H9 (cell line): Measurements from ENCODE around the gene HHIP. TPM values are rescaled to one million over a fixed set of nuclear protein-coding genes. Genes with fewer than 3 reads are reported as not detected.

ENCODE experiments used
- DNase-seq: peaks from one replicate; pipeline ENCODE4 v3.0.0-alpha.2; 2017
- H2AFZ ChIP-seq: one replicate; pipeline ENCODE4 v1.6.1; 2013; ENCODE audit warnings: mild to moderate bottlenecking, low read length, control low read depth, moderate library complexity
- H2AK5ac ChIP-seq: 2 replicates; pipeline ENCODE4 v1.6.1; 2013; ENCODE audit warnings: low read length, control low read depth, mixed read lengths; ENCODE audit not compliant: insufficient read length
- H2BK120ac ChIP-seq: one replicate; pipeline ENCODE4 v1.6.1; 2013; ENCODE audit warnings: low read depth, mild to moderate bottlenecking, low read length, control low read depth, inconsistent platforms; ENCODE audit not compliant: poor library complexity, severe bottlenecking
- H2BK12ac ChIP-seq: 2 replicates; pipeline ENCODE4 v1.6.1; 2013; ENCODE audit warnings: low read length, control low read depth, mixed read lengths, low read depth; ENCODE audit not compliant: insufficient read length
- H2BK15ac ChIP-seq: 2 replicates; pipeline ENCODE4 v1.6.1; 2013; ENCODE audit warnings: low read depth, low read length, control low read depth
- H2BK20ac ChIP-seq: one replicate; pipeline ENCODE4 v1.6.1; 2013; ENCODE audit warnings: low read depth, mild to moderate bottlenecking, low read length, control low read depth, inconsistent platforms; ENCODE audit not compliant: poor library complexity, severe bottlenecking
- H2BK5ac ChIP-seq: 2 replicates; pipeline ENCODE4 v1.6.1; 2013; ENCODE audit warnings: low read length, control low read depth, mixed read lengths; ENCODE audit not compliant: insufficient read length
- H3K14ac ChIP-seq: 2 replicates; pipeline ENCODE4 v1.6.1; 2013; ENCODE audit warnings: low read length, control low read depth; ENCODE audit not compliant: insufficient read depth
- H3K18ac ChIP-seq: 2 replicates; pipeline ENCODE4 v1.6.1; 2013; ENCODE audit warnings: low read depth, mild to moderate bottlenecking, mixed read lengths, low read length, control low read depth; ENCODE audit not compliant: insufficient read length
- H3K23ac ChIP-seq: 2 replicates; pipeline ENCODE4 v1.6.1; 2013; ENCODE audit warnings: low read length, control low read depth, mixed read lengths, low read depth; ENCODE audit not compliant: insufficient read length
- H3K23me2 ChIP-seq: 2 replicates; pipeline ENCODE4 v1.6.1; 2013; ENCODE audit warnings: low read depth, mild to moderate bottlenecking, mixed read lengths, low read length, control low read depth; ENCODE audit not compliant: insufficient read length, poor library complexity, severe bottlenecking
- H3K27ac ChIP-seq: 2 replicates; pipeline ENCODE4 v1.5.1; 2013; ENCODE audit warnings: low read length, control low read depth, mixed read lengths, low read depth; ENCODE audit not compliant: insufficient read length
- H3K27me3 ChIP-seq: 2 replicates; pipeline ENCODE4 v1.6.1; 2013; ENCODE audit warnings: low read length, control low read depth, inconsistent platforms; ENCODE audit not compliant: insufficient read depth
- H3K4ac ChIP-seq: 2 replicates; pipeline ENCODE4 v1.6.1; 2013; ENCODE audit warnings: low read depth, mild to moderate bottlenecking, control low read depth, inconsistent platforms, low read length, moderate library complexity
- H3K4me1 ChIP-seq: 2 replicates; pipeline ENCODE4 v1.6.1; 2013; ENCODE audit warnings: low read length, control low read depth, inconsistent platforms; ENCODE audit not compliant: insufficient read depth
- H3K4me2 ChIP-seq: 2 replicates; pipeline ENCODE4 v1.6.1; 2013; ENCODE audit warnings: low read length, control low read depth, mixed read lengths; ENCODE audit not compliant: insufficient read length, insufficient read depth
- H3K56ac ChIP-seq: 2 replicates; pipeline ENCODE4 v1.6.1; 2013; ENCODE audit warnings: low read depth, mild to moderate bottlenecking, mixed read lengths, low read length, control low read depth; ENCODE audit not compliant: insufficient read length
- H3K79me1 ChIP-seq: 2 replicates; pipeline ENCODE4 v1.6.1; 2013; ENCODE audit warnings: low read depth, mild to moderate bottlenecking, moderate library complexity, low read length, control low read depth, inconsistent platforms; ENCODE audit not compliant: insufficient read depth, poor library complexity, severe bottlenecking
- H3K79me2 ChIP-seq: 2 replicates; pipeline ENCODE4 v1.6.1; 2013; ENCODE audit warnings: low read length, control low read depth, inconsistent platforms; ENCODE audit not compliant: insufficient read depth
- H3K9ac ChIP-seq: 2 replicates; pipeline ENCODE4 v1.6.1; 2013; ENCODE audit warnings: low read length, control low read depth, mixed read lengths; ENCODE audit not compliant: insufficient read length; ENCODE audit errors: extremely low read depth
- H3K9me3 ChIP-seq: one replicate; pipeline ENCODE4 v1.6.1; 2013; ENCODE audit warnings: low read depth, low read length, inconsistent platforms; ENCODE audit not compliant: control insufficient read depth
- H3T11ph ChIP-seq: one replicate; pipeline ENCODE4 v1.6.1; 2013; ENCODE audit warnings: mild to moderate bottlenecking, low read length, control low read depth, inconsistent platforms
- H4K20me1 ChIP-seq: one replicate; pipeline ENCODE4 v1.6.1; 2013; ENCODE audit not compliant: control insufficient read depth, insufficient read length, insufficient read depth
- H4K5ac ChIP-seq: 2 replicates; pipeline ENCODE4 v1.6.1; 2013; ENCODE audit warnings: low read depth, mild to moderate bottlenecking, mixed read lengths, low read length, control low read depth; ENCODE audit not compliant: insufficient read length
- H4K8ac ChIP-seq: replicated peaks from 2 replicates; pipeline ENCODE4 v1.6.1; 2013; ENCODE audit warnings: low read length, control low read depth, mixed read lengths, low read depth; ENCODE audit not compliant: insufficient read length
- H4K91ac ChIP-seq: 2 replicates; pipeline ENCODE4 v1.6.1; 2013; ENCODE audit warnings: low read depth, mild to moderate bottlenecking, moderate library complexity, mixed read lengths, low read length, control low read depth; ENCODE audit not compliant: insufficient read length
- H3K27ac Mint-ChIP-seq, 3 experiments: 2 replicates in 2 of 3; 3 replicates in 1 of 3; pipeline ENCODE4 v1.8.0; 2020 to 2021; ENCODE audit warnings: mixed read lengths in 3 of 3, mild to moderate bottlenecking in 1 of 3, moderate library complexity in 1 of 3
- H3K27me3 Mint-ChIP-seq: 2 replicates; pipeline ENCODE4 v1.8.0; 2021; ENCODE audit warnings: low read depth, mild to moderate bottlenecking, moderate library complexity, mixed read lengths
- H3K36me3 Mint-ChIP-seq, 3 experiments: 2 replicates in 2 of 3; 3 replicates in 1 of 3; pipeline ENCODE4 v1.8.0; 2020 to 2021; ENCODE audit warnings: low read depth in 3 of 3, mixed read lengths in 3 of 3; ENCODE audit not compliant: insufficient read depth in 1 of 3
- H3K4me1 Mint-ChIP-seq, 2 experiments: 2 replicates each; pipeline ENCODE4 v1.8.0; 2020; ENCODE audit warnings: mixed read lengths in 2 of 2
- H3K4me3 Mint-ChIP-seq, 2 experiments: 2 replicates in 1 of 2; 3 replicates in 1 of 2; pipeline ENCODE4 v1.8.0; 2020 to 2021; ENCODE audit warnings: mild to moderate bottlenecking in 2 of 2, mixed read lengths in 2 of 2, moderate library complexity in 1 of 2
- H3K9me3 Mint-ChIP-seq, 2 experiments: 2 replicates in 1 of 2; 3 replicates in 1 of 2; pipeline ENCODE4 v1.8.0; 2020; ENCODE audit warnings: mild to moderate bottlenecking in 2 of 2, mixed read lengths in 2 of 2, moderate library complexity in 1 of 2
- CTCF ChIP-seq: fragments of 200-600 bp; sonication (generic); conservative IDR thresholded peaks from 3 replicates; pipeline ENCODE4 v1.8.0; 2021; ENCODE audit warnings: antibody characterized with exemption, mild to moderate bottlenecking
- WGBS: extraction: QIAGEN DNeasy Blood & Tissue Kit; methylation state at CpG from one replicate; pipeline ENCODE4 v1.1.7; 2013; ENCODE audit warnings: missing lambda C conversion rate, low lambda C conversion rate, mixed read lengths; ENCODE audit not compliant: insufficient read length; ENCODE audit errors: extremely low coverage; 5-methylcytosine and 5-hydroxymethylcytosine counted together
- total RNA-seq: library from RNA; stranded (reverse); gene quantifications from 2 replicates; pipeline ENCODE4 v1.2.1, GENCODE V29; 2021

HHIP gene
- total RNA-seq, 1 experiment from 2014 or later: 3.8 TPM

DNA sequence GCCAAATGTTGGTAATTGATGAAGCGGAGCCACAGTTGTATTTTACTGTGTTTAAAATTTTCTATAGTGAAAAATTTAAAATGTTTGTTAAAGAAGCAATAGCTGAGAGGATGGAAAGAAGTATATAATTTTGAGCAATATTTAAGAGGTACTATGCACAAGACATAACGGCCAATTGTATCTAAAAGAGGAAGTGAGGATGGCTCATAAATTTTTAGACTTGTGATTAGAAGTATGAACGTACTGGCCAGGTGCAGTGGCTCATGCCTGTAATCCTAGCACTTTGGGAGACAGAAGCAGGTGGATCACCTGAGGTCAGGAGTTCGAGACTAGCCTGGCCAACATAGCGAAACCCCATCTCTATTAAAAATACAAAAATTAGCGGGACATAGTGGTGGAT lies 12.7 kb upstream of the HHIP start:
- DNase-seq: no peak
- Histone ChIP-seq H3K79me1 (no peaks in the 10 kb centered on the region), H2BK5ac (no peak overlapping the region), H4K20me1 (no peaks in the 10 kb centered on the region), H3K14ac (no peak overlapping the region), H3K23me2 (no peaks in the 10 kb centered on the region), H3K27ac (no peak overlapping the region), H3T11ph (no peak overlapping the region), H3K23ac (no peak overlapping the region), H3K4ac (no peak overlapping the region), H2BK15ac (no peak overlapping the region), H3K18ac (no peak overlapping the region), H3K79me2 (no peaks in the 10 kb centered on the region), H3K56ac (no peak overlapping the region), H2BK12ac (no peak overlapping the region), H3K9ac (no peak overlapping the region), H3K9me3 (no peaks in the 10 kb centered on the region), H4K8ac (no peak overlapping the region), H4K5ac (no peak overlapping the region), H3K4me2 (no peak overlapping the region), H2AK5ac (no peak overlapping the region), H2AFZ (no peak overlapping the region), H3K4me1 (no peaks in the 10 kb centered on the region), H2BK120ac (no peak overlapping the region), H2BK20ac (no peak overlapping the region), H3K27me3 (no peaks in the 10 kb centered on the region), H4K91ac (no peak overlapping the region)
- Mint-ChIP-seq H3K36me3 (no peaks in the 10 kb centered on the region), H3K27ac (no peak overlapping the region), H3K4me1 (peaks cover 0 to 3% of the 10 kb centered on the region in 2 experiments; a peak in 2 of 4 replicates), H3K9me3 (no peaks in the 10 kb centered on the region), H3K4me3 (no peak overlapping the region), H3K27me3 (peaks cover 6% of the 10 kb centered on the region; the same call in 1 of the 2 replicates)
- TF ChIP-seq CTCF: no peak
- WGBS: no CpG with 5 or more reads among the region's 6 CpGs
